G401.6 (cell line): Measurements from ENCODE around the gene NFYC.

Experiments used
- FAIRE-seq: peaks from 2 replicates; lab custom pipeline; 2012; peaks lifted over from hg19 to GRCh38; lab: Jason Lieb, UNC

The NFYC gene

DNA sequence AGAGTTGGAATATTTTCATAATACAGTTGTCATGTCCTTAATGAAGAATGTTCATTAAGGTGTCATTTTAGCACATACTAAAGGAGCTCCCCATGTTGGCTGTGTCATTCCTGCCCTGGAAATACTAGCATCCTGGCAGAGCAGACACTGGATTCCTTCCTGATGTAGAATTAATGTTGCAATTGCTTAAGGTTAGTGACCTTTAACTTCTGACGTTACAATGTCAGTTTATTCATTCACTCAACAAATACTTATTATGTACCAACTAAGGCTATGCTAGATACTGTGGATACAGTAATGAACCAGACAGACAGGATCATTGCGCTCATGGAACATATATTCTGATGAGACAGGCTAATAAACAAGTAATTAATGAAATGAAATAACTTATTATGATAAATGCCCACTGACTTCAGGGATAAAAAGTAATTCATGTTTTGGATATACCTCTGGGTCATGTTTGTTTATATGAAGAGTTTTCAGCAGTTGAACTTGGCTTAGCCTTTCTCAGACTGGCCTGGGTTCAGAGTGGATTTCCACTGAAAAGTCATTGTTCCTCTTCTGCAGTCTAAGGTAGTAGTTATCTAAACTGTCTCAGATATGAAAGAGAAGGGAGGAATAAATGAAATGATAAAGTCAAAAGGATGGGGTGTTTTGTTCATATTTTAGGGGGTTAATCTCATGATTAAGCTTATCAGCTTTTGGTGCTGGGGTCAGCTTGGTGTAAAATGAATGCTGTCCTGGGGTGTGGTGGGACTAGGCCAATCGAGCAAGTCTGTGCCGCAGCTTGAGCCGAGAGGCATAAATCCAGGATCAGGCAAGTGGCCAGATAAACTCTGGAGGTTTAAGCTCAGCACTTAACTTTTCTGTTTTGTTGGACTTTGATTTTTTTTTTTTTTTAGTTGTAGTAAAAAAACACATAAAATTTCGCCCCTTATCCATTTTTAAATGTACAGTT is 48.8 kb downstream of the NFYC start:
- no peak for FAIRE-seq

DNA sequence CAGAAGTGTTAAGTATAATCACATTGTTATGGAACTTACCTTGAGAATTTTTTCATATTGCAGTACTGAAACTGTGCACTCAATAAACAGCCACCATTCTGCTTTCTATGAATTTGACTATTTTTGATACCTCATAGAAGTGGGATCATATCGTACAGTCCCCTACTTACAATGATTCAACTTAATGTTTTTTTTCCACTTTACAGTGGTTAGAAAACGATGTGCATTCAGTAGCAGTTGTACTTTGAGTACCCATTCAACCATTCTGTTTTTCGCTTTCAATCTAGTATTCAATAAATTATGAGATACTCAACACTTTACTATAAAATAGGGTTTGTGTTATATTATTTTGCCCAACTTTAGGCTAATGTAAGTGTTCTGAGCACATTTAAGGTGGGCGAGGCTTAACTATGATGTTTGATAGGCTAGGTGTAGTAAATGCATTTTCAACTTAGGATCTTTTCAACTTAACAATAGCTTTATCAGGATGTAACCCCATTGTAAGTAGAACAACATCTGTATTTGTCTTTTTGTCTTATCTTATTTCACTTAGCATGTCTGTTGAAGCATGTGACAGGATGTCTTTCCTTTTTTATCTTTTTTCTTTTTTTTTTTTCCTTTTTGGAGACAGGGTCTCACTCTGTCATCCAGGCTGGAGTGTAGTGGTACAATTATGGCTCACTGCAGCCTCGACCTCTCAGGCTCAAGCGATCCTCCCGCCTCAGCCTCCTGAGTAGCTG is 49.7 kb downstream of the NFYC start:
- no peak for FAIRE-seq

DNA sequence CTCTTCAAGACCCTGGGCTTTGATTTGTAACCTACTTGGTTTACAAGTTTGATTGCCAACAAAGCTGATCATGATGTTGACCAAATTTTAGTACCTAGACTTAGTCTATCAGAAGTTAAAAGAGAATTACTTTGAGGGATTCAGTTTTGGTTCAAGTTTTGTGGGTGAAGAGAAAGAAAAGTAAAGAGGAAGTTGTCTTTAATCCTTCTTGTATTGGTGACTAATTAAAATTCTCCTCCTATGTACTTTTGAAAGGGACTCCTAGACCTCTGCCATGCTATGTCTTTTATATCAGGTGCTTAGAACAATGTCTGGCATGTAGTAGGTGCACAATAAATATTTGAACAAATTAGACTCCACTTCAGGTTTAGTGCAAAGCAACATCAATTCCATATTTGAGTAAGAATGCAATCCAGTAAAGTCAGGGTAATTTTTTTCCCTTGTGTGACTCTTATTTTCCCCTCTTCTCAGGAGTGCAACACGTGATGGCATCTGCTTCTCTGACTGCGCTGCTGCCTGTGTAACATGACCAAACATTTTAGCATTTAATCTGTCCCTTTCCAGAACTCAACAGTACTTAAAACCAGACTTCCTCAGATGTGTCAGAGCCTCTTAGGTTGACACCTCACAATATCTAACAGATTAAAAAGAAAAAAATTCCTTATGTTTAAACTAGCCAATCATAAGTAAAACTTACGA is 51.0 kb downstream of the NFYC start:
- FAIRE-seq: no peak

- no peak for FAIRE-seq
Measured at GRCh38 chr1:40743452-40743851, 51.9 kb downstream of the NFYC start.

DNA sequence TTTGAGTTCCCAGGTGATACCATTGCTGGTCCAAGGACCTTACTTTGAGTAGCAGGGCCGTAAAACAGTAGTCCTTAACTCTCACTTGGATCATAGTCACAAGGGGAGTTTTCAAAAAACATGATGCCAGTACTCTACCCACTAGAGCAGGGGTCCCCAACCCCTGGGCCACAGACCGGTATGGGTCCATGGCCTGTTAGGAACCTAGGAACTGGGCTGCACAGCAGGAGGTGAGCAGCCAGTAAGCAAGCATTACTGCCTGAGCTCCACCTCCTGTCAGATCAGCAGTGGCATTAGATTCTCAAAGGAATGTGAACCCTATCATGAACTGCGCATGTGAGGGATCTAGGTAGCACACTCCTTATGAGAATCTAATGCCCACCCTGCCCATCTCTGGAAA is 52.4 kb downstream of the NFYC start:
- FAIRE-seq: no peak

DNA sequence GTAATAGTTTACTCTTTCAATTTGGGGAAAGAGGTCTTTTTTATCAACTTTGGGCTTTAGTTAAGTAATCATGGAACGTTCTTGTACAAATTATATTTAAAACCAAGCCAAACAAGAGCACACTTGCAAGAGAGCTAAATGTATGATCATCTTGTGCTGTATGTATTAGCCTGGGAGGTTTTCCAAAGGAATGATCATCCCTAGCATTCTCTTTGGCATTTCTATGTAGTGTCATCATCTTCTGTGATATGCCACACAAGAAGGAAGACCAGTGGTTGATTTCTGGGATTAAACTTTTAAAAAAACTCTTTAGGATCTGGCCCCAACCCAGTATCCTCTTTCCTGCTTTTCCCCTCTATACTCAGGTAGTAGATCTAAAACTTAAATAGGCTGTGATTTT is 53.7 kb downstream of the NFYC start:
- no peak for FAIRE-seq

DNA sequence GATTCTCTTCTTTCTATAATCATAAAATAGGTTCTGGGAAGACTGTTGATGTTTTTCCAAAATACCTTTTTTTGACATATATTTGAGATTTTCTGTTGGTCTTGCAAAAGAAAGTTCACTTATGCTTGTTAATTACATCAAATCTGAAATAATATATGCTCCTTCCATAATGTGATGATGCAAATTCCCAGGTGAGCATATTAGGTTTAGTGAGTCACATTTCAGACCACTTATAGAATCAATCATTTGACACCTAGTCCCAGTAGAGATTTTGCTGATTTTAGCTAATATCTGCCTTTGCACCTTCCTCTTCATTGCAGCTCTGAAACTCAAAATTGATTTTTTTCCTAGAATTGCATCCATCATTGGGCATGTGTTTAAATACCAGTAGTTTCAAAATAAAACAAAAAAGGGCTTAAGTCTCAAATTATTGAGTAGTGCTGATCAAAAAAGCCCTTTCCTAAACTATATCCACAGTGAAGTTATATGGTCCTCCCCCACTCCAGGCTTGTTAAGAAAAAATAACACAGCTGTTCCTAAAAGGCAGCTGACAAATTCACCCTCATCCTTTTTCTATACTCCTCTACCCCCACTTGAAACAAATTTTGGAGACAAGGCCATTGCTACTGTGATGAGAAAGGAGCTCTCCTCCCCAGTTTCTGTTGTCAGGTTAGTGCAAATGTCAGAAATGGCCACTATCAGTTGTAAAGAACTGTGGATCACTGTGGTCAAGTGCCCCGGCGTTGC is 55.0 kb downstream of the NFYC start:
- FAIRE-seq: no peak

- FAIRE-seq: no peak
Measured at GRCh38 chr1:40748841-40749718, 57.6 kb downstream of the NFYC start.

- FAIRE-seq: no peak
Measured at GRCh38 chr1:40749817-40750216, 58.3 kb downstream of the NFYC start.

GRCh38 chr1:40750451-40750908 is 59.0 kb downstream of the NFYC start:
- FAIRE-seq: no peak

DNA sequence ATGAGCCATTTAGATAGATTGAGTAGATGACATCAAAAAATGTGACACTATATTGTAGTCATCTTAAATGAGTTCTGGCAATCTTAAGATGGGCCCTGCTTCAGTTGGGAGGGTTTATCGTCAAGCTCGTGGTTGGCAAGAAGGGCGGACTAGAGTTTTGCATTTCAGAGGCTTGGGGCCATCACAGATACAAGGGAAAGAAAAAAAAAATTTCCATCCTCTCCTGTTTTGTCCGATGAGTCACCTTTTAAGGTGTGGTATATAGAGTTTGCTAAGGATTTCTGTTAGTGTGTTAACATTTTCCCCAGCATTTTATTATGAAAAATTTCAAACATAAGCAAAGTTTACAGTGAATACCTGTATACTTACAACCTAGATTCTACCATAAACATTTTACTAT is 60.3 kb downstream of the NFYC start:
- peak; percentile 45 for FAIRE-seq

DNA sequence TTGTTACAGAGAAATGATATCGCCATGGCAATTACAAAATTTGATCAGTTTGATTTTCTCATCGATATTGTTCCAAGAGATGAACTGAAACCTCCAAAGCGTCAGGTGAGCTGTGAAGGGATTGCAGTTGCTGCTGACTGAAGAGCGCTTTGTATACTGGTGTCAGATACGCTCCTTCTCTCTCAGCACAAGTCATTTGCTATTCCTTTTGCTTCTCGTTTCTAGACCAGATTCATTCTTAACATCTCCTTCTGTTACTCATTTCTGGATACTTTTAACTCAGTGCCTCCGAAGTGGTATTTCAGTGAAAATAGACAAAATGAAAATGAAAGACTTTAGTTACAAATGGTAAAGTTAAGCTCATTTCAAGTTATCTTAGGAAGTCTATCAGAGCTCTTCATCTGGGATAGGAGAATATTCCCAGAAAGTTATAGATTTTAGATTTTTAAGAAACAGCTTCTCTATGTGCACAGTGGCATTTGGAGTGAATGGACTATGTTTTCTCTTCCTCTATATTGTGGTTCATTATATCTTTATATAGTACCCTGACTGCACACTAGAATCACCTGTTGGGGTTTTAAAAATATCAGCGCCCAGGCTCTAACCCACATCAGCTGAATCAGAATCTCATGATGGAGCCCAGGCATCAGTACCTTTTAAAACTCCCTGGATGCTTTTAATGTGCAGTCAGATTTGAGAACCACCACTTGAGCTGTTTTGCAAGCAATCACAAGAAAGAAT is 61.8 kb downstream of the NFYC start:
- no peak for FAIRE-seq

- FAIRE-seq: no peak
Measured at GRCh38 chr1:40754201-40754600, 62.7 kb downstream of the NFYC start.

DNA sequence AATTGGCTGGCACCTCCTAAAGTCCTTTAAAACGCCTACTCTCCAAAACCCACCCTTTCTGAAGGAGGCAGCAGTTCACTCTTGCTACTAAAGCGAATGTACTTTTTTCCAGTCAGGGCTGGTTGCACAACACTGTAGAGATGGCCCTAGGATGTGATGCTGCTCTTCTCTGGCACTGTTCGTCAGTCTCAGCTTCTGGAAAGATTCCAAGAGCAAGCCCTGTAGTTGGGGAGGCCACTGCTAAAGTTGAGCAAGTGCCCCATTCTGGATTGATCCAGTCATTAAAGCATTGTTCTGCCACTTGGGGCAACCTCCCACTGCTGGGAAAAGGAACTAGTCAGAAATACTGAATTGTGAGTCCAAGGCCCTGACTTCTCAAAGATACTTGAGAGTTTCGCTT is 63.6 kb downstream of the NFYC start:
- FAIRE-seq: no peak

- FAIRE-seq: no peak
Measured at GRCh38 chr1:40756523-40756922, 65.0 kb downstream of the NFYC start.

GRCh38 chr1:40757084-40757483 is 65.6 kb downstream of the NFYC start:
- FAIRE-seq: no peak

- no peak for FAIRE-seq
Measured at GRCh38 chr1:40758004-40758403, 66.5 kb downstream of the NFYC start.

- FAIRE-seq: no peak
Measured at GRCh38 chr1:40758578-40759343, 67.3 kb downstream of the NFYC start.

DNA sequence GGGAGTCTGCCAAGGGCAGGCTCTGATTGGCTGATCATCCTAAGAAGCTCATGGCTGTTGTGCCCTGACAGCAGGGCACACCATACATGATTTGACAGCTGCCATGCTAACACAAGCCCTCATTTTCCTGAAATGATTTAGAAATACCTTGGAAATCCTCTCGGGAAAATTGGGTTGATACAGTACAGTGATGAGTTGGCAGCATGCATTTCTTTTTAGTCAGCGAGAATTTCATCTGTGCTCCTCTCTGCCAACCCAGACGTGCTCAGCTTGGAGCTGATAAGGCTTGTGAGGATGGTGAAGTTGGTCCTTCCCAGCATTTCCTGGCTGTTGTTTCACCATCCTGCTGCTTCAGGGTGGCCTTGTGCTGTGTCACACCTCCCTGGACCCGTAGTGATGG is 69.5 kb downstream of the NFYC start:
- FAIRE-seq: no peak
